Bronchial epithelial cell (primary cell): ENCODE results near the gene CDK15. TPM values are rescaled to one million over a fixed set of nuclear protein-coding genes. Genes with fewer than 3 reads are reported as not detected.

Experiments used
- DNase-seq: peaks from one replicate; pipeline ENCODE4 v3.0.0-alpha.2; 2010; ENCODE audit warnings: low read depth
- FAIRE-seq: peaks from 2 replicates; lab custom pipeline; 2011; peaks lifted over from hg19 to GRCh38; lab: Jason Lieb, UNC
- H3K27me3 ChIP-seq: 2 replicates; pipeline ENCODE4 v1.5.1; 2011; ENCODE audit warnings: low read length; ENCODE audit not compliant: control insufficient read depth, insufficient read depth
- H3K36me3 ChIP-seq: 2 replicates; pipeline ENCODE4 v1.5.1; 2011; ENCODE audit warnings: low read length; ENCODE audit not compliant: control insufficient read depth, insufficient read depth
- H3K4me3 ChIP-seq: 2 replicates; pipeline ENCODE4 v1.5.1; 2011; ENCODE audit warnings: mild to moderate bottlenecking, low read depth, low read length, control low read depth
- CTCF ChIP-seq: IDR thresholded peaks from 2 replicates; pipeline ENCODE4 v1.5.1; 2011; ENCODE audit warnings: mild to moderate bottlenecking, moderate library complexity, low read length, control low read depth, inconsistent platforms; ENCODE audit not compliant: insufficient read depth, severe bottlenecking
- total RNA-seq: library from RNA; depleted of rRNA; stranded (reverse); fragments of >200 nt; gene quantifications from 2 replicates; pipeline ENCODE4 v1.2.1, GENCODE V29; 2014

CDK15 gene
- total RNA-seq, 1 donor from 2014 or later = 0.26 TPM

- FAIRE-seq = no peak
- Histone ChIP-seq H3K36me3 (no peaks in the 10 kb centered on the region), H3K4me3 (no peak overlapping the region), H3K27me3 (no peaks in the 10 kb centered on the region)
- no peak for TF ChIP-seq CTCF
- DNase-seq = no peak
Observed at GRCh38 chr2:201857326-201857725, 51.0 kb downstream of the CDK15 start.

GRCh38 chr2:201858281-201859184 lies 52.2 kb downstream of the CDK15 start:
- no peaks in the 10 kb centered on the region for H3K27me3 ChIP-seq
- H3K4me3 ChIP-seq = no peak overlapping the region
- TF ChIP-seq CTCF = no peak
- no peaks in the 10 kb centered on the region for H3K36me3 ChIP-seq
- FAIRE-seq (no peak), DNase-seq (peak; percentile 18)

GRCh38 chr2:201859949-201860348 lies 53.6 kb downstream of the CDK15 start:
- no peak for TF ChIP-seq CTCF
- peaks cover 1% of the 10 kb centered on the region for H3K27me3 ChIP-seq
- no peak for FAIRE-seq
- DNase-seq = no peak
- no peaks in the 10 kb centered on the region for H3K36me3 ChIP-seq
- no peak overlapping the region for H3K4me3 ChIP-seq

- FAIRE-seq = no peak
- TF ChIP-seq CTCF = peak; percentile 84
- no peak overlapping the region for H3K4me3 ChIP-seq
- peaks cover 2% of the 10 kb centered on the region for H3K27me3 ChIP-seq
- H3K36me3 ChIP-seq = no peaks in the 10 kb centered on the region
- peak; percentile 58 for DNase-seq
Observed at GRCh38 chr2:201860636-201861066, 54.3 kb downstream of the CDK15 start.

- no peak for FAIRE-seq
- no peak for TF ChIP-seq CTCF
Observed at GRCh38 chr2:201862843-201863242, 56.5 kb downstream of the CDK15 start.

More at GRCh38 chr2:201862843-201863242, 56.5 kb downstream of the CDK15 start:
- no peaks in the 10 kb centered on the region for H3K36me3 ChIP-seq
- peaks cover 2% of the 10 kb centered on the region for H3K27me3 ChIP-seq
- H3K4me3 ChIP-seq = no peak overlapping the region
- DNase-seq = no peak
